ENCODE results near the gene KLLN.

GRCh38 chr10:87862679-87863052, 667 bp downstream of the KLLN start:
- TF ChIP-seq EZH2 (IDR thresholded peaks at IDR 0.05) (no peak), POLR2AphosphoS5 (IDR thresholded peaks at IDR 0.05; ENCODE audit: borderline replicate concordance, low read depth, low read length) (no peak)
